ENCODE results near the gene CAPZB.

Gene CAPZB

DNA sequence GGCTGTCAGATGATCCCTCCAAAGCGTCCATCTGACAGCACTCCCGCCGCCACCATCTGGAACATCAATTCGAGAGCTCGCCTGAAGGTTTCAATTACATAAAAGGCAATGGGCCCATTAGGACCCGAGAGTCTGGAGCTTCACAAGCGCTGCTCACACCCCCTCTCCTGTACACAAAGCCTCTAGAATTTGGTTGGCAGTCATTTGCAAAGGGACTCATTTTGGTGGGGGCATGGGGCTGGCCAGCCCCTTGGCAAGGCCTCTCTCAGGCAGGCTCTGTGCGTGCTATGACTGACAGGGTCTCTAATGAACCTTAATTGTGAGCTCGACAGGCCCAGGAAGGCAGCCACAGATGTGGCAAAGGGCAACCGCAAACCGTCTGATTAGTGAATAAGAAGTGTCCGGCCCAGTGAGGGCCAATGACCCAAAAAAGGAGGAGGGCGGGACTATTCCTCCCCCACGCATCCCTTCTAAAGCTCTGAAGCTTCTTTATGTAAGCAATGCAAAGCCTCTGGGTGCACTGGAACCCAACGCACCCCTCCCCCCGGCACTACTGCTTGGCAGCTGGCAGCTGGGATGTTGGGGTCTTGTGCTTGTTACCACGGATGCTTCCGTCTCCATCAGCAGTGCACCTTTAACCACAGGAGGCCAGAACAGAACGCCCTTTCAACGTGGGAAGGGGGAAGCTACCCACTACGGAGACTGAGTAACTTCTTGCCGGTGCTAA, 79.4 kb downstream of the CAPZB start:
- DNase-seq (ENCODE audit: low read depth): no peak

DNA sequence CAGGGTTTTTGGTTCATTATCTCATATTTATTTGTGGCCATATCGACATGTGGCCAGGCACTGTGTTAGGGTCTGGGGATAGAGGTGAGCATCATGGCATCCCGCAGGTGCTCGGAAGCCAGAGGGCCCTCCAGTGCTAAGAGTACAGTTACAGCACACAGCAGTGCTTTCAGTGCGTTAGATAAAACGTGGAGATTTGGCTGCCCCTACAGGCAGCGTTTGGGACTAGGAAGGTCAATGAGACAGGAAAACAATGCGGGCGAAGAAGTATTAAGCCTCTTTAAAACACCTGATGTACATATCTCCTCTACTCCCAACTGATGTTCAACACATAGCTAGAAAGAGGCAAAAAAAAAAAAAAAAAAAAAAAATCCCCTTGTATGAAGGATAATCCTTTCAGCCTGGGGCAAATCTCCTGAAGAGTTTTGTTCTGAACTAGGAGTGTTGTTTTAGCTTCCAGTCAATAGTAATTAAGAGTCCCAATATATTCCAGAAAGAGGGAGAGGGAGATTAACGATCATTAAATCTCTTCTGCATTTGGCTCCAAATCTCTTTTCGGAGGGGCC, 80.1 kb downstream of the CAPZB start:
- no peak for DNase-seq (ENCODE audit: low read depth)

DNA sequence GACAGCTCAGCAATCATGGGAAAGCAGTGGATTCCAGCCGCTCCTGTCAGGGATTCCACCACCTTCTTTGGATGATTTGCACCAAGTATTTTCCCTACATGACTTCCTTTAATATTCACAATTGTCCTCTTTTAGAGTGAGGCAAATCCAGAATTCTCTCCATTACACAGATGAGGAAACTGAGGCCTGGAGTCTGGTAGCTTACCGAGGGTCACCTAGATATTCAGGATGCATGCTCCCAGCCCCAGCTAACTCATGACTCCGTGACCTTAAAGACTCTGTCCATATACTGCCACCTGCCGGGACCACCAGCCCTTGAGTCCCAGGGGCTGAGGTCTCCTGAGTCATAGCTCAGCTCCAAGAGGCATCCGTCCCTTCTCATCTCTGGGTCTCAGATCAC, 80.6 kb downstream of the CAPZB start:
- DNase-seq (ENCODE audit: low read depth): no peak

DNA sequence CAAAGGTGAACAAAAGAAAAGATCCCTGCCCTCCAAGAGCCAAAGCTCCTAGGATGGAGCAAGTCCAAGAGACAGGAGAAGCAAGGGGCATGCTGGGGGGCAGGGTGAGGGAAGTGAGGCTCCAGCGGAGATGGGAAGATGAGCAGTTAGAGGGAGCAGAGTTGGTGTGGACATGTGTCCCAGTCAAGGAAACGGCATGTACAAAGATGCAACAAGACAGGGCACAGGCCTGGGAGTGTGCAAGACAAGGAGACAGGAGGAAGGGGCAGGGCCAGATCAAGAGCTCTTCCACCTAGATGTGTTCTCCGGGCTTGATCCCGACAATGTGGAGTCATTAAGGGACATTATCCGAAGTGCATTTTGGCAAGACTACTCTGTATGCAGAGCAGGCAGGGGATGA, 82.1 kb downstream of the CAPZB start:
- DNase-seq (ENCODE audit: low read depth): no peak

DNA sequence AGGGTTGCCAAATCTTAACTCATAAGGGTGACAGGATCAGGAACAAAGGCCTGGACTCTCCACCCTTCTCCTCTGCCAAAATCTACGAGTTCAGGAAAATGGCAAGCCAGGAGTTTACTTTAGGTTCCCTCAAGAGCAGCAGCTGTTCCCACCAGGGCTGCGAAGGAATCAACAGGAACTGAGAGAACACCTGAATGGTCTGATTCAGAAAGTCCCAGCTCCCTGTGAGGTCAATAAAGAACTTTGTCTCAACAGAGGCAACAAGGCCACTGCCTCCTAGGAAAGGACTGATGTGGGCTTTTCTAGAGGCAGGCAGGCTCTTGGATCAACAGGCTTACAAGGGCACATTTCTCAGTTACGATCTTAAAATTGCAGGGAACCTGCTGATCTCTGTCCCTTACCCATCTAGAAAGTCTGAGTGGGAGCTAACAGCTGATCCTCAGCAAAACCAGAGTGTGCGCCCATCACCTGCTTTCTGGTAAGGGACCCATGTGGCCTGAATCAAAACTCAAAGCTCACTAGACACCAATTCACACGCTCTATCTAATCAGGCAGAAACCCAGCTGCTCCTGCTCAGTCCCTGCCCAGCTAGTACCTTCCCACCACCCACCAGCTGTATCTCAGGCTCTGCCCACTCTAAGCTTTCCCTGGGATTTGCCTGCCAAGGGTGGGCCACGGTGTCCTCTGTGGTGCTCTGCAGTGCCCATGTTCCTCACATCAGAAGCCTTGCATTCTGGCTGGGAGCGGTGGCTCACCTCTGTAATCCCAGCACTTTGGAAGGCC, 83.1 kb downstream of the CAPZB start:
- no peak for DNase-seq (ENCODE audit: low read depth)

DNA sequence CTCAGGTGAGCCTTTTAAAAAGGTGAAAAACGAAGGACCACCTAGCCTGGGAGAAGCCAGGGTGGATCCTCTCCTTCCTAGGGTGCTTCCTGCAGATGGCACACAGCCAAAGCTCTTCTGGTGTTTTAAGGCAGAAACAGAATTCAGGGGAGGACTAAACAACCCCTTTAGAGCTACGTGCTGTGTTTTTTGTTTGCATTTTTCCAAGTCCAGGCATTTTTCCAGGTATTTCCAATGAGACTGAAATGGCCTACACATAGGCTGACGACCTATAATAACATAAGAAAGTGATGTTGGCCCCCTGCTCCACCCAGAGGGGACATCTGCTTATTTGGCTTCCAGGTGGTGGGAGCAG, 83.8 kb downstream of the CAPZB start:
- DNase-seq (ENCODE audit: low read depth): no peak

DNA sequence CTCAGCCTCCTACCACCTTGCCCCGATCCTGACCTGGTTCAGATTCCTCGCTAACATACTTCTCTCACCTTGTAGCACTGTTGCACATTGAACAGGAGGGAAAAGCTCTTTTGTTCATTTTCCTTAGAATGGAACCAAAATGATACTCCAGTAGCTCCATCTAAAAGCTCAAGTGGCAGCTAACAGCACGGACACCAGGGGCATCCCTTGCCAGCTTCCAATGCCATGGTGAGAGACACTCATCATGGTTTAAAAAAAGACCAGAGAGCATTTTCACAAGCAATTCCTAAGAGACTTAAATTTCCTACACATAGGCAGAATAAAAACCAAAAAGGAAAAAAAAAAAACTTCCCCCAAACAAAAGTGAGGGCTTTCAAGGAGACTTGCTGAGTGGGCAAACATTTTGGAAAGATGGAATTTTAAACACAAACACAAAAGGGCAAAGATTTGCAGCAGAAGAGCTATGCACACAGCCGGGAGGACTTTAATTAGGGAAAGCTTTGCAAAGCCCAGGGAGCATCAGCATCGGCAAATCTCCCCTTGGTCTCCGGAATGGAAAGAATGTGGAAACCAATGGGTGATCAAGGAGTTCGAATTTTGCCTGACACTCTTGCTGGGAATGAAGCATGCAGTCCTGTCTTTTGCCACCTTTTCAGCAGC, 84.3 kb downstream of the CAPZB start:
- no peak for DNase-seq (ENCODE audit: low read depth)

DNA sequence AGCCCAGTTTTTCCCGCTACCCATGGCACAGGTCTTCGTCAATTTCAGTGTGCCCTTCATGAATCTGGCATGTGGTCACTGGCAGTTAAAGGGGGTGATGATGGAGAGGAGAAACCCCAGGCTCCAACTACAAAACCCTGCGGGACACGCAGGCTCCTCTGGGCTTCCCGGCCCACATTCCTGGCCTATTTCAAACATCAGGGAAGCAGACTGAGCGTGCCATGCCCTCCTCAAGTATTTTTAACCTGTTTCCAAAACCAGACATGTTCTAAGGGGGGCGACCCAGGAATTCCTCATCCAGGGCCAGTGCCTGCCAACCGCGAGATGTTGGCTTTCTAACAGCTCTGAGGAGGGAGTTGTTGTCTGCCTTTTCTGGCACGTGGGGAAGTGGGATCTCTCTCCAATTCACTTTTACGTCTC, 85.1 kb downstream of the CAPZB start:
- DNase-seq (ENCODE audit: low read depth): no peak

DNA sequence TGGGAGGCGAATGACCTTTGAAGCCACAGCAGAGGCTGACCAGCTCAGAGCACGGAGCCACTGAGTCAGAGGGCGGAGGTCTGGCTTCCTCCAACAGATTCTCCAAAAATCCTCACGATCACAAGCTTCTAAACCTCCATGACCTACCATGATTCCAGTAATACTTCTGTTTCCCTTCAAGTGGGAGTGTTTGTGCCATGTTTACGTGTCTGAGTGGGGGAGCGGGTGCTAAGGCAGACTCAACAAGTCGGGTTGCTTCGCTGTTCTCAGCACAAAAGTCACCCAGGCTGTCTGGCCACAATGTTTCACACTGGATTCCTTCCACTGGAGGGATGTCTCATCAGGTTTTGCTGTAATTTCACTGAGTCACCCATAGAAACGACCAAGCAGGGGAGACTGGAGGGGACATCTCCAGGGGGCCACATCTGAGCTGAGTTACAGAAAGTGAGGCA, 87.0 kb downstream of the CAPZB start:
- no peak for DNase-seq (ENCODE audit: low read depth)

DNA sequence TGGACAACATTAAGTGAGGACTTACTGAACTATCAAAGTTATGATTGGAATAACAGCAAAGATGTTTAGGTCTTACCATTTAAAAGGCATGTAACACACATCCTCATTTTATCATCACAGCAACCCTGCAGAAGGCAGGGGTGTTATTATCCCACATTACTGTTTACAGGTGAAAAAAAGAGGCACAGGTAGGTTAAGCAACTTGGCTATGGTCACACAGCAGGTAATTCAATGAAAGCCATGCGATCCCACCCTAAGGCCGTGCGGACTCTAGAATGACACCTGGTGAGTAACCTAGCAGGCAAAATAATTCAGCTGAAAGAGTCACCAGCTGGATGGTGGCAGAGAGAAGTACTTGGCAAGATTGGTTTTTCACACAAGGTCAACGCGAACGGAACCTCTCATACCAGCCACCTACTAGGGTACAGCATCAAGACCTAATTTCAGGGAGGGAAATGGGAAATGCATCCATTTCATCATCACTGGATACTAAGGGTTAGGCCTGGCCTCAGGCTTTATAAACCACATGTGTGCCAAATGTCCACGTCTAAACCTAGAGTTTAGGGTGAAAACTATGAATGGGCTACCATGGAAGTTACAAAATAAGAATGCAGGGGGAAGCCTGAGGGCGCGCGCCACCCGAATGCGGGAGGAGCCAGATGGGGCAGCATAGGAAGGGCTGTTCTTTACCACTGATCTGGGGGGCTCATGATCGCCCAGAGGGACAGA, 88.0 kb downstream of the CAPZB start:
- DNase-seq (ENCODE audit: low read depth): no peak

DNA sequence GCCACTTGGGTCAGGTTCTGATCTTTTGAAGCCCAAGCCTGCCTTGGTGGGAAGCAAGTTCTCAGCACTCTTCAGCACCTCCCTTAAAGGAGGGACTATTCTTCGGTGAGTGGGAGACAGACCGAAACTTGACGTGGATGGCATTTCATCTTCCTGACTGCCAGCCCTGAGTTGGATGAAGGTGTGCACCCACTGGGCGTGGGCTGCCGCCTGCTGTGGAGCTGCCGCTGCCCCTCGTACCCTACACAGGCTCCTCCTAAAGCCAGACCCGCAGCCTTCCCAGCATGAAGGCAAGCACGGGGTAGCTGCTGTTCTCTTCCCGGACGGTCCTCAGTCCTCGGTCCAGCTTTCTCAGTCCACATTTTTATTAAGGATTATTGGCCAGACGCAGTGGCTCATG, 89.1 kb downstream of the CAPZB start:
- no peak for DNase-seq (ENCODE audit: low read depth)

DNA sequence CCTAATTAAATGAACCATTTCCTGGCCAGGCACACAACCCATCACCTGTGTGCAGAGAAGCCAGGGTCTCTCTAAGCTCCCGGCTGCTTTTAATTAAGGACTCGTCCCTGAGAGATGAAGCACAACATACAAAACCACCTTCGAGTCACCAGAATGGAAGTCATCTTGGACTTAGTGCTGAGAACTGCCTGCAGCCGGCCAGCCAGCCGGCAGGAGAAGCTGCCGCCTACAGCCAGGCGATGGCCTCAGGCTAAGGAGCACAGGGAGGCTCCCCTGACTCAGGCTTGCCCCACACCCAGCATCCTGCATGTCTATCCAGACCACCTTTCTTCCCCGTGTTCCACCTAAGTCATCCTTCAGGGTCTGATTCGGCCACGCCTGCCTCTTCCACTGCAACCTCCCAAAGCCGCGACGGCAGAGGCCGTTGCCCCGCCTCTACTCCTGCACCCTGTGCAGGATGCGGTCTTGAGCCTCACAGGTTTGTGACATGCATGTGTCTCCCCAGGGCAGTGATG, 89.6 kb downstream of the CAPZB start:
- no peak for DNase-seq (ENCODE audit: low read depth)

DNA sequence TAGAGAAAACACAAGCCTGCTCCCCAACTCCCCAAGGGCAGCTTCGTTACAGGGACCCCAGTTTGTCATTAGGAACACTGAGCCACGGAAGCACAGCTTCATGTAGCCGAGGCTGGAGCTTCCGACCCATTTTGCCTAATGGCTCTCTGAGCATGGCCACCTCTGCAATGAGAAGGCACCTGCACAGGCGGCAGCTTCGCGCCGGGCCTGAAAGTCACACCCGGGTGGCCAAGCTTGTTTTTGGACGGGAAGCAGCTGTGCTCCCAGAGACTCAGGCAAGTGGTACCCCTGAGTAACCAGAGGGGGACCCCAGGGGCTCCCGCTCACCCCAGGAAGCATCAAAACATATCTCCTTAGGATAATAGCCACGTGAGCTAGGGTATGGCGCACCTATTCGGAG, 92.3 kb downstream of the CAPZB start:
- no peak for DNase-seq (ENCODE audit: low read depth)

DNA sequence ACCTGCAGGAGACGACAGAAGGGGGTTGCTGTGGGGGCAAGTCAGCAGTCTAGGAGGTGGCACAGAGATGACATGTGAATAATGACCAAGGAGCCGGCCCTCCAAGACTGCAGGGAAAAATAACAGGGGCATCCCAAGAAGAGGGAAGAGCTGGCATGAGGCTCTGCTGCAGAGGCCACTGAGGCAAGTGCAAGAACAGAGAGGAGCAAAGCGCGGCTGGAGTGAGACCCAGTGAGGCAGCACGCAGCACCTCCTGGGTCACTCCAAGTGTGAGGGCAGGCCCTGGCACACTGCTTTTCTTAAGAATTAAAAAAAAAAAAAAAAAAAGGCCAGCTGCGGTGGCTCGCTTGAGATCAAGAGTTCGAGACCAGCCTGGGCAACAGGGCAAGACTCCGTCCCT, 93.1 kb downstream of the CAPZB start:
- DNase-seq (ENCODE audit: low read depth): no peak

DNA sequence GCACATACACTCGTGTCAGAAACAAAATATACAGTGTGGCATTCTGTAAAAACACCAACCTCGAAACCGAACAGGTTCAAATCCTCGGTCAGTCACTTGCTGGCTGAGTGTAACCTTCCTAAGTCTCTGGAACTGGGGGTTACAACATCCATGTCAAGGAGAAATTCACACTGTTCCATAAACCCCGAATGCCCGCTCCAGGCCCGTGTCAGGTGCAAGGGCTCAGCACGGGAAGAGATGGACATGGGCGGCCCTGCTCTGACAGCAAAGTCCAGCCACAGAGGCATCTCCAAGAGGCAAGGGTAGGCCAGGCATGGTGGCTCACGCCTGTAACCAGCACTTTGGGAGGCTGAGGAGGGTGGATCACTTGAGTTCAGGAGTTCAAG, 93.8 kb downstream of the CAPZB start:
- no peak for DNase-seq (ENCODE audit: low read depth)

DNA sequence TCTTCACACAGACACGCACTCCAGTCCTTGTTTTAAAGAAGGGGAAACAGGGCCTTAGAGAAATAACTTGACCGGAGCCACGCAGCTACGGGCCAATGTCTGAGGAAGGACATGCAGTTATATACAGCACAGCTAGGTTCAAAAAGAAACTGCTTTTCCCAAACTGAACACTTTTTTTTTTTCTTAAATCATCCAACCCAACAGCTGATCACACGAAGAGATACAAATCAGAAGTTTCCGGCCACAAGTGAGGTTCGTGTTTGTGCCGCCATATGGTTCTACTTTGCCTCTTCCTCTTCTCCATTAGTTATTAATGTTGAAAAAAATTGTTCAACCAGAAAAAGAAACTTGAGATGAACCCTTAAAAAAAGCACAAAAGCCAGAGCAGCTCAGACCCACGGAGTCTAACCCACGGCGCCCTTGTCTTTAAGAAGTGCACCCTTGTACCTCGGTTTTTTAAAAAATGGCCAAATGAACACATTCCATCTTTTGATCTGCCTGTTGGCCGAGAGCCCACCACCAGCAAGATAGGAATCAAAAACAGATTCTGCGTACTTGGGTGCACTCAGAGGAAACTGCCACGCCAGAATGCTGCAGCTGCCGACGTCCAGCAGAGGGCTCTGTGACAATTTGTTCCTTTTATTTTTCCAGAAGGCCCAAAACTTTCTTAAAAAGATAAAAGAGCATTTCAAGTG, 94.3 kb downstream of the CAPZB start:
- peak; percentile 51 for DNase-seq (ENCODE audit: low read depth)

DNA sequence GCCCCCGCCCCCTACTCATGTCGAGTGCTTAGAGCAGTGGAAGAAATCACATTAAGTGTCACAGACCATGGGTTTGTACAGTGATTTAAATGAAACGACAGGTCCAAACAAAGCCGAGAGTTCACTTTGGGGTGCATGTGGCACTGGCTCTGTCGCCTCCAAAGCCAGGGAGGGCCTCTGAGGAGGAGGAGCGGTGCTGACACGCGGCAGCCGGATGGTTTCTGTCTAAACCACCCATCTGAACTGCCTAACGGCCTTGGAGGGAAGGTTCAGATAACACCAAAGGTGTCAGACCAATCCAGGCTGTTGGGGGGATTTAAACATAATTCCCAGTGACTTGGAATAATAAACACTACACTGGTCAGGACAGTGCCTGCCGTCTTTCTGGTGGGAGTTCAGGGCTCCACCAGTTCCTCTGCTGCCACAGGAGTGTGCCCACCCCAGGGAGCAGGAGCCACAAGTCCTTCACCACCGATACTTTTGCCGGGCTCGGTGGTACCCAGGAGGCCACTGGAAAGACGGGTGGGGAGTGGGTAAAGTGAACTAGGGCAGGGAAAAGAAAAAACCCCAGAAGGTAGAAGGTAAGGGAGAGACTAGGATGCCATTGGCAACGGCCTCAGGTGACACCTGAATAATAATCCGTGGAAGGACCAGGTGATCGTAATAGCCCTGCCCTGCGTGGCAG, 95.0 kb downstream of the CAPZB start:
- no peak for DNase-seq (ENCODE audit: low read depth)

DNA sequence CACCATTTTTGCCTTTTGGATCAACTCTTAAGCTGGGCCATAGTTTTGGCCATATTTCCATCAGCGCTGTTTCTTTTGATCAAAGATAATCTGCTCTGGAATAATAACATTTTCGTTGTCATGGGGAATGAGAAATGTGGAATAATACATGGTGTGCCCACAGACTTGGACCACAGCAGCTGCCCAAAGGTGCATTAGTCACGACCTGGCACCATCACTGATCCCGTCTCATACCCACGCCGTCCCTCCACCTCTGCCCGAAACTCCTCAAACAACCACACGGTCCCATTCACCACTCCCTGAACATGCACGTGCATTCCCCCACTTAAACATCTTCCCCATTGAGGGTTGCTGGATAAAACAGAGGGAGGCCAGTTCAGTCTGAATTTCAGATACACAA, 96.4 kb downstream of the CAPZB start:
- DNase-seq (ENCODE audit: low read depth): no peak

DNA sequence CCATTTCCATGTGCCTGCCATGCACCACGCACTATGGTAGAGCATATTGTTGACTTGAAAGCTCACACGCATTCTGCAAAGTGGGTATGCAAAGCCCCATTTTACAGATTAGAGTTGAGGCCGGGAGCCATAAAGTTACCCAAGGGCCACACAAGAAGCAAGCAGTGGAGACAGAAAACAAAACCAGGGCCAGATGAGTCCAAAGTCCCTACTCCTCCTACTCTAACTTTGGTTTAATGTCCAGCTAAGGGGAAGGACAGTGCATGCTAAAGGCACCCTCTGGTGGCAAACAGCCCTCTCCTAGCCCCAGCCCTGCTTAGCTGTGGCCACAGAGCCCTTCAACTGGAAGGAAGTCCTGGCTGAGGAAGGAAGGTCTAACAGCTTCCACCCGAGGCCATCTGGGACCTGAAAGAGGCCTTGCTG, 98.3 kb downstream of the CAPZB start:
- DNase-seq (ENCODE audit: low read depth): no peak

DNA sequence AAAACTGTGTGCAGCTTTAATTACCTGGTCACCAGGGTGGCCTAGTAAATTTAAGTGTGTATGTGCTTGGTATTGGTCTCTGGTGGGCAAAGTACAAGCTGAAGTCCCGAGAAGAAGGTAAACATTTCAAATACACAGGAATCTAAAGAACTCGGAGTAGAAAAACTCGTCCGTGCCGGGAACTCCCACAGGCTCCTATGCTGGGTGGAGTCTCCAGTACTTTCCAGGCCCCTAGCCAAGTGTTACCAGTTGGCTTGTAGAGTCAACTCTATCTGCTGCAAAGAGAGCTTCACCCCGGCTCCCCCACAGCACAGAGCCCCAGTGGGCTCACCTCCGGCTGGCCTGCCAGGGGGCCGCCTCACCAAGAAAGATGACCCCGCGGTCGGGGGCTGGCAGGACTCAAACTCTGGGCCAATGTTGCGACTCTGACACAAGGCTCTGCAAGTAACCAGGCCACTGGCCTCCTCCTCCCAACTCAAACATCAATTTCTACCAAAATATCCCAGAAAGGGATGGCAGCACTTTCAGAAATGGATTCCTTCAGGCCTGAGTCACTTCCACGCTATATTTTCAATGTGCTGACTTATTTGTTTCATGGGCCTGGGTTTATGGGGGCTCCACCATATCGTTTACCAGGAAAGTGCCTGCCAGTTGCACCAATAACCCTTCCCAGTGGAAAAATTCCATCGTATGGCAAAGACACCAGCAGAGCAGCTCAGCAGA, 99.3 kb downstream of the CAPZB start:
- DNase-seq (ENCODE audit: low read depth): no peak

Measured in activated T-cell treated with anti-CD3 and anti-CD28 coated beads for 1 hour (primary cell).